Astrocyte (in vitro differentiated cells and primary cell): Measurements from ENCODE around the gene DBP.

ENCODE experiments used
- CTCF ChIP-seq: IDR thresholded peaks from 2 replicates; pipeline ENCODE4 v1.5.1; 2011; ENCODE audit warnings: low read depth, mild to moderate bottlenecking, inconsistent platforms, low read length, moderate library complexity; ENCODE audit not compliant: insufficient read depth
- EZH2 ChIP-seq: IDR thresholded peaks from 2 replicates; pipeline ENCODE4 v1.6.1; 2012; ENCODE audit warnings: mild to moderate bottlenecking, low read length, inconsistent platforms; ENCODE audit not compliant: insufficient read depth

- TF ChIP-seq CTCF (no peak), EZH2 (no peak)
These were observed 18.1 kb downstream of the DBP start, which contains the start of the genes RPL18 and SPHK2 for GRCh38 chr19:48618916-48619691.
